Measurements from ENCODE around the gene KLHDC9.

DNA sequence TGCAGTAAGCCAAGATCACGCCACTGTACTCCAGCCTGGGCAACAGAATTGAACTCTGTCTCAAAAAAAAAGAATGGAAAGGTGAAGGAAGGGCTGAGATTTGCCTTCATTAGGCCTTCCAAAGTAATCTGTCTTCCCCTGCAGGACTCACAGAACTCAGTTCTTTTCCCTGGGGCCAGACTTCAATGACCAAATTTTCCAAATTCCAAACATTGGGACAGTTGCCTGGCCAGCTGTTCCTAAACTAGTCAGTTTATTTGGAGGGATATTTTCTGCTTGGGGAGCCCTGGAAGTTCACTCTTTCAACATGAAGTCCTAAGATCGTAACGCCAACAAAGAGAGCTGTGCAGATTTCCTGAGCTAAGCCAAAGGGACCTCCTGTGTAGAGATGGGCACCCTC is 39.7 kb downstream of the KLHDC9 start:
- TF ChIP-seq, protein P1, sequence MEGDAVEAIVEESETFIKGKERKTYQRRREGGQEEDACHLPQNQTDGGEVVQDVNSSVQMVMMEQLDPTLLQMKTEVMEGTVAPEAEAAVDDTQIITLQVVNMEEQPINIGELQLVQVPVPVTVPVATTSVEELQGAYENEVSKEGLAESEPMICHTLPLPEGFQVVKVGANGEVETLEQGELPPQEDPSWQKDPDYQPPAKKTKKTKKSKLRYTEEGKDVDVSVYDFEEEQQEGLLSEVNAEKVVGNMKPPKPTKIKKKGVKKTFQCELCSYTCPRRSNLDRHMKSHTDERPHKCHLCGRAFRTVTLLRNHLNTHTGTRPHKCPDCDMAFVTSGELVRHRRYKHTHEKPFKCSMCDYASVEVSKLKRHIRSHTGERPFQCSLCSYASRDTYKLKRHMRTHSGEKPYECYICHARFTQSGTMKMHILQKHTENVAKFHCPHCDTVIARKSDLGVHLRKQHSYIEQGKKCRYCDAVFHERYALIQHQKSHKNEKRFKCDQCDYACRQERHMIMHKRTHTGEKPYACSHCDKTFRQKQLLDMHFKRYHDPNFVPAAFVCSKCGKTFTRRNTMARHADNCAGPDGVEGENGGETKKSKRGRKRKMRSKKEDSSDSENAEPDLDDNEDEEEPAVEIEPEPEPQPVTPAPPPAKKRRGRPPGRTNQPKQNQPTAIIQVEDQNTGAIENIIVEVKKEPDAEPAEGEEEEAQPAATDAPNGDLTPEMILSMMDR (IDR thresholded peaks at IDR 0.05) = no peak
- no peak for TF ChIP-seq POLR2A (IDR thresholded peaks at IDR 0.05; ENCODE audit: low read depth)
- no peak for TF ChIP-seq POLR2AphosphoS5 (IDR thresholded peaks at IDR 0.05)
- TF ChIP-seq EP300 (IDR thresholded peaks at IDR 0.05) = no peak

Data from esophagus muscularis mucosa (tissue), 4 donors.